ENCODE results near the gene PHLDA1.

The PHLDA1 gene

GRCh38 chr12:75981247-75982168, 50.1 kb downstream of the PHLDA1 start:
- no peak for TF ChIP-seq POLR2A (IDR thresholded peaks at IDR 0.05; ENCODE audit: low read depth, low read length)
- no peak for TF ChIP-seq TAF1 (IDR thresholded peaks at IDR 0.05; ENCODE audit: borderline replicate concordance, low read depth, low read length)
- TF ChIP-seq POLR2AphosphoS5 (IDR thresholded peaks at IDR 0.05; ENCODE audit: low read depth, low read length) = no peak
- DNase-seq (ENCODE audit: insufficient read length) = no peak
- FAIRE-seq = no peak

- DNase-seq (ENCODE audit: insufficient read length) = no peak
- no peak for FAIRE-seq
- TF ChIP-seq POLR2AphosphoS5 (IDR thresholded peaks at IDR 0.05; ENCODE audit: low read depth, low read length) = no peak
These were observed 52.4 kb downstream of the PHLDA1 start for GRCh38 chr12:75979181-75979580.

- DNase-seq (ENCODE audit: insufficient read length) (no peak), FAIRE-seq (no peak)
- no peak for TF ChIP-seq POLR2AphosphoS5 (IDR thresholded peaks at IDR 0.05; ENCODE audit: low read depth, low read length)
- no peak for TF ChIP-seq TAF1 (IDR thresholded peaks at IDR 0.05; ENCODE audit: borderline replicate concordance, low read depth, low read length)
- no peak for TF ChIP-seq POLR2A (IDR thresholded peaks at IDR 0.05; ENCODE audit: low read depth, low read length)
These were observed 52.9 kb downstream of the PHLDA1 start for GRCh38 chr12:75978677-75979076.

GRCh38 chr12:75977952-75978671, 53.5 kb downstream of the PHLDA1 start:
- DNase-seq (ENCODE audit: insufficient read length) = peak; percentile 13
- TF ChIP-seq POLR2A (IDR thresholded peaks at IDR 0.05; ENCODE audit: low read depth, low read length) (peak; percentile 52; the same call in 1 of the 2 replicates), POLR2AphosphoS5 (IDR thresholded peaks at IDR 0.05; ENCODE audit: low read depth, low read length) (0 out of 2 replicates have a peak, but pooled peaks have one; percentile 58), TAF1 (IDR thresholded peaks at IDR 0.05; ENCODE audit: borderline replicate concordance, low read depth, low read length) (peak; percentile 44; the same call in 1 of the 2 replicates)
- peak; percentile 83 for FAIRE-seq

GRCh38 chr12:75977590-75977951, 54.0 kb downstream of the PHLDA1 start:
- TF ChIP-seq POLR2AphosphoS5 (IDR thresholded peaks at IDR 0.05; ENCODE audit: low read depth, low read length) (no peak), TAF1 (IDR thresholded peaks at IDR 0.05; ENCODE audit: borderline replicate concordance, low read depth, low read length) (no peak), POLR2A (IDR thresholded peaks at IDR 0.05; ENCODE audit: low read depth, low read length) (no peak)
- DNase-seq (ENCODE audit: insufficient read length) (no peak), FAIRE-seq (no peak)

GRCh38 chr12:75976913-75977312, 54.7 kb downstream of the PHLDA1 start:
- no peak for TF ChIP-seq POLR2AphosphoS5 (IDR thresholded peaks at IDR 0.05; ENCODE audit: low read depth, low read length)
- no peak for TF ChIP-seq POLR2A (IDR thresholded peaks at IDR 0.05; ENCODE audit: low read depth, low read length)
- TF ChIP-seq TAF1 (IDR thresholded peaks at IDR 0.05; ENCODE audit: borderline replicate concordance, low read depth, low read length) = no peak
- DNase-seq (ENCODE audit: insufficient read length) (no peak), FAIRE-seq (no peak)

- DNase-seq (ENCODE audit: insufficient read length) (no peak), FAIRE-seq (no peak)
- TF ChIP-seq POLR2A (IDR thresholded peaks at IDR 0.05; ENCODE audit: low read depth, low read length) = no peak
- TF ChIP-seq POLR2AphosphoS5 (IDR thresholded peaks at IDR 0.05; ENCODE audit: low read depth, low read length) = no peak
- TF ChIP-seq TAF1 (IDR thresholded peaks at IDR 0.05; ENCODE audit: borderline replicate concordance, low read depth, low read length) = no peak
These were observed 55.5 kb downstream of the PHLDA1 start for GRCh38 chr12:75976113-75976512.

- no peak for TF ChIP-seq POLR2AphosphoS5 (IDR thresholded peaks at IDR 0.05; ENCODE audit: low read depth, low read length)
- TF ChIP-seq POLR2A (IDR thresholded peaks at IDR 0.05; ENCODE audit: low read depth, low read length) = no peak
- TF ChIP-seq TAF1 (IDR thresholded peaks at IDR 0.05; ENCODE audit: borderline replicate concordance, low read depth, low read length) = no peak
- FAIRE-seq = no peak
These were observed 55.9 kb downstream of the PHLDA1 start for GRCh38 chr12:75975702-75976101.

More at GRCh38 chr12:75975702-75976101, 55.9 kb downstream of the PHLDA1 start:
- DNase-seq (ENCODE audit: insufficient read length) = no peak

Measured in GM12892 (cell line).